GM18909 (cell line): ENCODE results near the gene KAZN.

Experiments
- ATAC-seq: cut with Tn5 transposase; IDR thresholded peaks from one replicate; pipeline ENCODE4 v1.9.1; 2021; ENCODE audit warnings: mild to moderate bottlenecking; ENCODE audit not compliant: unreplicated experiment, poor library complexity

Gene KAZN

DNA sequence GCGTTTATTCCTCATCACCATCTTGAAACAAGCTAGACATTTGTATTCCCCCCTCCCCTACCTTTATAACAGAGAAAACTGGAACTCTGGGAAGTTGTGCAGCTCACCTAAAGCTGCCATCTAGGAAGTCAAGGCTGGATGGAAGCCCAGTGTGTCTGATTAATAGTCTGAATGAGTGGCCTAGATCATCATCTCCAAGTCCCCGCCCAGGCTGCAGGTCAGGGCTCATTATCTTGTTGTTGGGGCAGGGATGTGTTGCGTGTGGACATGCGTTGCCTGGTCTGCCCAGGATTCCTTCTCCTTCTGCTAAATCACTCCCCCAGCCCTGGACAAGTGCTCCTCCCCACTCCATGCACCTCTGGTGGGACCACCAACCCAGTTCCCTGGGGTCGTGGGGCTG, 14.7 kb upstream of the KAZN start:
- no peak for ATAC-seq

DNA sequence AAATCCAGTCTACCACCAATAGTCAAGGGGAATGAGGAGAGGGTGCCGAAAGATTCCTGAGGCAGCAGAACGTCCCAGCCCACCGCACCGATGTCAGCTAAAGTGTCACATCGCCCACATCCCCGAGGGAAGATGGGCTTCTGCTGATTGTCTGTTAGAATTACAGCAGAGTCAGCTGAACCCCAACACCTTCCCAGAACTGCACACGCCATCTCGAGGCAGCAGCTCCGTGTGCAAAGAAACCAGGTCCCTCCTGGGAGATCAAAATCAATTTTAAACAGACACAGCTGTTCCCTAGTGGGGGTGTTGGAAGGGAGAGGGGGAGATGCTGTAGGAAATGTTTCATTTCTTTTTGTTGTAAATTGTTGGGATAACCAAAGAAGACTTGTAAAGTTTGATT, 12.8 kb upstream of the KAZN start:
- ATAC-seq: no peak

DNA sequence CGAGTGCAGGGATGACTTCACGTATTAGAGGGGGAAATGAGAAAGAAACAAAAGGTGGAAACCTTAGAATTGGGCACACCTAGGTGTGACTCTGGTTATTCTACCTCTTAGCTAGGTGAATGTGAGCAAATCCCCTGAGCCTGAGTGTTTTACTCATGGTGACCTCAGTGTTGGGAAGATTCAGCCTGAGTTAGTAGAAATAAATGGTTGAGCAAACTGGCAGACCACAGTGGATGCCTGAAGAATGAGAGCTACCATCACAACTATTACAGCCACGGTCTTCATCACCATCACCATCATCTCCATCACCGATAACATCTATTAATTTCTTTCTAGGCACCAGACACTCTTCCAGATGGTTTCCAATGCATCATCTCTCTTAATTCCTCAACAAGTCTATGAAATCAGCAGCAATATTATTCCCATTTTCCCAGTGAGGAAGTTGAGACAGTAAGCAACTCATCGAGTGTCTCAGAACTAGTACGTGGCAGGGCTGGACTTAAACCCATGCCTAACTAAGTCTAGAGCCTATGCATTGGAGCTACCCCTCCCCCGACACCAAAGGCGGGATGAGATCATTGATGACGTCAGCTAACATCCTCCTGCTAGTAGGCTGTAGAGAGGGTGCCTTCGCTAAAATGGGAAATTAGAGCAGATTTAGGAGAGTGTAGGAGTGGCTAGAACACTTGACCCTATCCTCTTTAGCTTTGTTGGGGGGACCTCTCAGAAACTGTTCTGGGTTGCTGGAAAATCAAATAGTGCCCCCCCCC, 7.9 kb upstream of the KAZN start:
- ATAC-seq: no peak

DNA sequence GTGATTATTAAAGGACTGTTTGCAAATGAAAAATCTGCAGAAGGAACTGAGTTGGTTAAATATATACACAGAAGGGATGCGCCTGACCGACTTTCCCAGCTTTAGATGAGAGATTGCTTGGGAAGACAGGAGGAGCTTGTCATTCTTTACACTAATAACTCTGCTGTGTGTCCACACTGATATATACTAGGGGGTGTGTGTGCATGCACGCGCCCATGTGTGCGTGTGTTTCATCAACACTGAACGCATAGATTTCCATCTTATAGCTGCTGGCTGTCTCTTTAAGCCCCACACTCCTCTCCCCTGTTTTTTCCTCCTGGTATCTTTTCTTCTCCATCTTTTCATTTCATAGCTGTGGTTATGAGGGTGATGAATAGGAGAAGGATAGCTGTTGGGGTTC, 6.9 kb upstream of the KAZN start:
- no peak for ATAC-seq

DNA sequence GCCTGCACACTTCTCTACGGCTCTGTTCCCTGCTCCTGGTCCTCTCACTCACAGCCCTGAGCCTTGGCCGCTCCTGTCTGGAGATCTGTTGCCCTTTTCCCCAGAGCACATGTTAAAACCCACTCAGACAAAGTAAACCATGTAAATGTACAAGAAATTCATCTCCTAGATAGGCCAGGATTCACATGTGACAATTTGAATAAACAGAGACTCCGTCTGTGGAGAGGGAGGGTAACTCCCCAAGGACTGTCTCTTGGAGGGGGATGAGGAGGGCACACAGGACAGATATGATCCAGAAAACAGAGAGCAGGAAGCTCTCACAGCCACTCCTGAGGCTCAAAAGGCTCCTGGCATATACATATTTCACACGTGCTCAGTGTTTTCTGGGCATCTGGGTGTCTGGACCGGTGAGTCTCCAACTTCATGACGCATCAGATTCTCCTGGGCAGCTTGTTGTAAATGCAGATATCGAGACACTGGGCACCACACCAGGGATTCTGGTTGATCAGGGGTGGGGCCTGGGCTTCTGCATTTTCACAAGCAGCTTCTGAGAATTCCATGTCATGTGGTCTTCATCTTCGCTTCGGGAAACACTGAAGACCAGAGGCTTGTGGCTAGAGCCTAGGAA, 6.4 kb upstream of the KAZN start:
- ATAC-seq: no peak

DNA sequence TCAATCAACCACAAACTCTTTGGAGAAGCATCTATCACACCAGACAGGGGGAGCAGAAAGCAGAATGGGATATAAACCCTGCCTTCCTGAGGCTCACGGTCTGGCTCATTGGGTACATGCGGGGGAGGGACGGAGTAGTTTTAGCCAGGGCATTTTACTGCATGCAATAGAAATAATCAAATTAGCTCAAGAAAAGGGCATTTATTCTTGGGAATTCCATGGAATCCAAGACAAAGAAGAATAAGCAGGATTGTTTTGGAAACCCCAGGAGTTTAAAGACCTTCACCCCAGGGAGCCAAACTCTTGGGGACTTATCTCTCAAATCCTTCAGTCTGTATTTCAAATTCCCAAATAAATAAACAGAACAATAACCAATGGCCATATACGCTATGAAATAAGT, 5.2 kb upstream of the KAZN start:
- ATAC-seq: no peak

DNA sequence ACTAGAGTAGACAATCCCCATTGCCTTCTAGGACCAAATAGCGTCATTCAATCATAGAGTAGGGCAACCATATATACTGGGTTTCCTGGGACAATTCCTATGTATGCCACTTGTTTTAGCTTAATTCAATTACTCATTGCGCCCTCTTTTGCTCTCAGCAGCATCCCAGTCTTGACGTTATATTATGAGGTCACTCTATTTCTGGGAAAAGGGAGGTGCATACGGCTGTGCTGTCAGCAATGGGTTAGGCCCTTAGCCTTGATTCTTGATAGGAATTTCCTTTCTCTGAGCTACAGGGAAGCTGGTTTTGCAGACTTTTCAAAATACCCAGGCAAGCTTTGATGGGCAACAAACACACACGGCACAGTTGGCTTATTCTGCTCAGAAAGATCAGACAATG, 4.4 kb upstream of the KAZN start:
- no peak for ATAC-seq

DNA sequence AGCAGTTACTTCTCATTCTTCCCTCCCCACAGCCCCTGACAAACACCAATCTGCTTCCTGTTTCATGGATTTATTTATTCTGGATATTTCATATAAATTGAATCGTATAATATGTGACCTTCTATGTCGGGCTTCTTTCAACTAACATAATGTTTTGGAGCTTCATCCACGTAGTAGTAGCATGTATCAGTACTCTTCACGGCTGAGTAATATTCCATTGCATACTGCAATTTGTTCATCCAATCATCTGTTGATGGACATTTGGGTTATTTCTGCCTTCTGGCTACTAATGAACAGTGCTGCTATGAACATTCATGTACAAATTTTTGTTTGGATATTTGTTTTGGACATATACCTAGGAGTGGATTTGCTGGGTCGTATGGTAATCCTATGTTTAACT, 1.9 kb upstream of the KAZN start:
- ATAC-seq: no peak

DNA sequence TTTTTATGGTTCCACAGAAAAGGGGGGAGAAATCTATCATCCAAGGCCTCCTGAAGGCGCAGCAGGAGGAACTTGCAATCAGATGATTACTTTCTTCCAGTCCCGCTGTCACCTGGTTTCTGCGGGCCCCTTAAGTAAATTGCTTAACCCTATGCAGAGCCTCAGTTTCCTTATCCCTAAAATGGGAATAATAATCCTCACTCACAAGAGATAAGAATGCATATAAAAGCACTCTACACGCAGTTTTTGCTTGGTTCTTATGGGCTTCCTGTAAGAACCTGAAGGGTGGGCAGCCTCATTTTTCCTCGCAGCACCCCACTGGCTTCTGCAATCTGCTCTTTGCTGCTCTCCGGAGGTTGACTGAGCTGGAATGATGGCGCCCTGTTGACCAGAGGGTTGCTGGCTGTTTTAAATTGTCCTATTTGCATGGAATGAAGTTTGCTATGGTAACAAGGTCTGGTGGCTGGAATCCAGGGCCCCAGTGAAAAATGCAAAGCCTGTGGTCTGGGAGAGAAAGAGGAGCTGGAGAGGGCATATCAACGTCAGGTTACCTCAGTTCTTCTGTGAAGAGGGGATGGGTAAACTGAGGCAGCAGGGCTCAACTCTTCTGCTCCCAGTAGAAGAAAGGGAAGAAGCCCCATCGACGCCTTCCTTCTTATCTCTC, 1.0 kb upstream of the KAZN start:
- no peak for ATAC-seq

DNA sequence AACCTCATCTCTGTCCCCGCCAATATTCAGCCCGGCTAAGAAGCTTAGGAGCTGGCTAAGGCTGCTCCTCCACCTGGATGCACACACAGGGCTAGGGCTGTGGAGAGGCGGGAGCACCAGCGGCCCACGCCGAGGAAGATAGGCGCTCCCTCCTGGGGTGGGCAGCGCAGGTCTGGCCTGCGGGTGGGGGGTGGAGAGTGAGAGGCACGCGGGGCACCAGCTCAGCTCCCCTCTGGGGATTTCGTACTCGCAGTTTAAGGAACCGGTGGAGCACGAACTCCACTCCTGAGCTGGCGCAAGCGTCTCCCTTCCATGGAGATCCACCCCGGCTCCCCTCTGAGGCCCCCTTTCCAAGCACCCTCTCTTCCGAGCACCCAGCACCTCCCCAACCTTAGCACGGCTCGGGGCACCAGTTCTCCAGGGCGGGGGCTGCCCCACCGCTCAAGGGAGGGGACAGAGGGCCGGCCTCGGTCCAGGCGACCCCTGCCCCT, 433 bp upstream of the KAZN start:
- ATAC-seq: no peak

DNA sequence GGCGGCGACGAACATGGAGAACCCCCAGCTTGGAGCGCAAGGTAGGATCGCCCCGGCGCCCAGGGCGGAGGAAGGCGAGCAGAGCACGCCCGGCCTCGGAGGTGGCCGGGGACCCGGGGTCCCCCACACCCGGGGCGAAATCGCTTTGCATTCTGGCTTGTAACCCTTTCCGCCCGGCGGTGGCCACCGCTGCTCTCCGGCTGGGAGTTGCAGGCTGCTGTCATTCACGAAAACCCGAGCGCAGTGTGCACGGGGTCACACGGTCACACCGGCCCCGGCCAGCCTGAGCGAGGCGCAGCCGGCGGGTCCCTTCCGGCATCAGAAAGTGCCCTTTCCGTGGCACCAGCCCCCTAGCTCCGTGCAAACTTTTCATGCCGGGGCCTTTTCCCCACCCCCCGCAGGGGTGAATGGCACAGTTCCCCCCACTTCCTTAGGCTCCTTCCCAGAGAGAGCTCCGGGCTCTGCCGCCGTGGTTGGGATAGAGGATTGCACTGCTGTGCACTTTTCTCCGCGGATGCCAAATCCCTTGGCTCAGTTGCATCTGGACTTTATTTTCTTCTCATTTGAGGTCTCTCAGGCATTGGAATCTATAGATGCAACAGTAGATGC, 802 bp downstream of the KAZN start:
- ATAC-seq: no peak

DNA sequence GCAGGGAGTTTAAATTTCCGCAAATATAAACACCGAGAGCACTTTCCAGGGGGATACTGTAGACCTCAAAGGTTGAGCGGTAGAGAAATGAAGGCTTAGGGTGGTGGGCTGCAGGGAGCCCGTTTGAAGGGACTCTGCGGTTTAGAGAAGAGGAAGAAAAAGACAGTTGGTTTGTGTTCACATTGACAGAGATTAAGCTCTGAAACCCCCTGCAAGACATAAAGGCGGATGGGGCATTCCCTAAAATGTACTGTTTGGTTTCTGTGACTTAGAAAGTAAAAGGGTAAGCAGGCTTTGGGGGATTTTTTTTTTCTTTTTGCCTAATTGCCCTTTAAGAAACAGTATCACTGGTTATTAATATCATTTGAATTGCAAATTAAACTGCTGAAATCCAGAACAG, 1.3 kb downstream of the KAZN start:
- ATAC-seq: no peak

DNA sequence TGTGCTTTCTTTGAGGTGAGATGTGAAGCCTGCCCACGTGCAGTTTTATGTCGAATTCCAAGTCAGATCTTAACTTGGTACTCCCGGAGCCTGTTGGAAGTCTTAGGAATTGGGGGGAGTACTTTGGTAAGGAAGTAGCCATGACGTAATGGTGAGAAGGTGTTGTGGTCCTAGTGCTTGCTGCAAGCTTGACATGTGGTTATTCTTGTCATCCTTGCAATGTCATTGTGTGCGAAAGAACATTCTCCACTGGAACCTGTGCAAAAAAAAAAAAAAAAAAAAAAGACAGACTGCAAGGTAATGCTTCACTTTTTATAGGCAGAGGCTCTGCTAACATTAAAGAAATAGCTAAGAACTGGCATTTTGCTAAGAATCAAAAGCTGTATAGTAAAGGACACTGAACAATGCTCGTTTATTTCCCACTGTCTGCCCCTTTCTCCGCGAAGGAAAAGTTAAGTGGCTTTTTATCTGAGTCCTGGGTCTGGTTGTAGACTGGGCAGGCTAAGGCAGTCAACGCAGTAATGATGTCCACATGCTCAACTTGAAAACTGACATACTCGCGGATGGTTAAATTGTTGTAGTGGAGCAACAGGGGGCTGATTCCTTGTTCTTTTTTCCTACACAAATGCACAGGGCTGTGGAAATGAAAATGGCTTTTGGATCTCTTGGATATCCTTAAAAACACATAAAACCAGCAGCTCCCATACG, 2.1 kb downstream of the KAZN start:
- no peak for ATAC-seq

DNA sequence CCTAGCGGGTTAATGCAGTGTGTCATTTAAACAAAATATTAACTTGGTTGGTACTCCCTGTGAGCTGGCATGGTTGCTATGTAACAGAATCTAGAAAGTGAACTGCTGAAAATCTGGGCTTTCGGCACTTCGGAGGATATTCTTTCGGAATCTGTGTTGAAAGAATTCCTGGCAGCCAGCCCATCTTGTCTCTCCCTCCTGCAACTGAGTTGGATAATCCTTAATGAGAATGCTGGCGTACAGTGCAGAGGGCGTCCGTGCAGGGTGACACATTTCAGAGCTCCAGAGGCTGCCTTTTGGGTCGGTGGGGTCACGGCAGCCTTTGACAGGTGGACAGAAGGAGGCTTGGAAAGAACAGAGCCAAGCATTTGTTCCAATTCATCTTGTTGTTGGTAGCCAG, 3.7 kb downstream of the KAZN start:
- ATAC-seq: no peak

DNA sequence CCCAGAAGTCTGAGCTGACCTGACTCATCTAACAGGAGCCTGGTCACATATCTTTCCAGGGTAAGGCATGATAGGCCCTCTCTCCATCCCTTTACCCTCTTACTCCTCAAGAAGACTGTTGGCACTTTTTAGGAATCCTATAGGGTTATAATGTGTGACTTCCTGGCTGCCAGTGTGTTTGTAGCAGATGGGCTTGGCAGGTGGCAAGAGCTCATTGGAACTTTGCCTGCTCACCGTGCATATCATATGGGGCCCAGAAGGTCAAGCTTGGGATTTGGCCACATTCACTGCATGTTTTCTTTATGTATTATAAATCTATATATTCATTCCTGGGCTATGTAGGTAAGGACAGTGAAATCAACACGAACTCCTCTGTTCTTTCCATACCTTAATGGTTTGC, 5.2 kb downstream of the KAZN start:
- ATAC-seq: no peak

DNA sequence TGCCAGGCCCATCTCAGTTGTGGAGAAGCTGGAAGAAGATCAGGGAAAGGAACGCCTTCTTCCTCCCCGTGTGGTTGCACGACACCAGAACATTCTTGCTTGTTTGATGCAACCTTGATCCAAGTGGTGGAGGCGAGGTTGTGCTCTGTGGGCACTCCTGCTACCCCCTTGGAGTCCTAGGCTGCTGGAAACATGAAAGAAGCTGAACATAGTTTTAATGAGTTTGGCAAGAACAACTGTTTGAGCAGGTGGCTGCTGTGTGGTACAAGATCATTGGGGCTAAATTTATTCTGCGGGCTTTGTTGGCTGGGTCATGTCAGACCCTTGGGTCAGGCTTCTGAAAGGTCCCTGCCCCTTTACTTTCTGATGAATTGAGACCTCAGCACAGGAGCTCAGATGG, 5.9 kb downstream of the KAZN start:
- ATAC-seq: no peak

DNA sequence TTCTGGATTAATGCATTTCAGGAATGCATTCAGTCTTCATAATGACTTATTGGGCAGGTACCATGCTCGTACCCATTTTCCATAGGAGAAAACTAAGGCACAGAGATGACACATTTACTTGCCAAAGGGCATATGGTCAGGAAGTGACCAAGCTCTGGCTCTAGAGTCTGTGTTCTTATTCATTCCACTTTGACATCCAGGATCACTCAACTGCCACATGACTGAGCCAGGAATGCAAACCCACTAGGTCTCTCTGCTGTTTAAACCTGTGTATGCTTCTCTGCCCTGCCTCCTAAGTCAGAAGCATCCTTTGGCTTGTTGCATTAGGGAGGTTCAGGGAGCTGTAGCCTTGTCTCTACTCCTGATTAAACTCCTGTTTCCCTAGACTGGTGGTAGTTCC, 7.5 kb downstream of the KAZN start:
- ATAC-seq: no peak

DNA sequence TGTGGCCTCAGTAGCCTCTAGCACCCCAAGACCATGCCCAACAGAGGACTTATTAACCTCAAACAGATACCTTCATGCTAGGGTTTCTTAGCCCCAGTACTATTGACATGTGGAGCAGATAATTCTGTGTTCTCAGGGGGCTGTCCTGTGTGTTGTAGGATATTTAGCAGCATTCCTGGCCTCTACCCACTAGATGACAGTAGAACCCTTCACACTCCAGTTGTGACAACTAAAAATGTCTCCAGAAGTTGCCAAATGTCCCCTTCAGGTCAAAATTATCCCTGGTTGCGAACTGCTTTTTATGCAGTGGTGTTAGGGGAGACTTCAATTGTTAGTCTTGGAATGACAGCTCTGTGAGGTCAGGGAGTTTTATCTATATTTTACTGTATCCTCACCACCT, 8.1 kb downstream of the KAZN start:
- ATAC-seq: no peak

DNA sequence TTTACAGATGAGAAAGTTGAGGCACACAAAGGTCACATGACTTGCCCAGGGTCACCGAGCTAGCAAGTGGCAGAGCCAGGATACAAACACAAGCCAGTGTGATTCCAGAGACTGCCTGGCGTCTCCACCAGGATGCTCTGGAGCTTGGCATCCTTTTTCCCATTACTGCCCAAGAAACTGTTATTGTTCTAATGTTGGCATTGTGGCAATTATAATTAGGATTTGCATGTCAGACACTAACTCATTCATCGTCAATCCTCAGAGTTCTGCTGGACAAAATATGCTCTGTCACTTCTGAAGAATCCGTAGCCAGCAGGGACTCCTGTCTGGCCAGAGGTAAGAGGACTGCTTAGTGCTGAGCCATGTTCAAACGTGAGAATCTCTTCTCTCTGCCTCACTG, 8.8 kb downstream of the KAZN start:
- no peak for ATAC-seq

DNA sequence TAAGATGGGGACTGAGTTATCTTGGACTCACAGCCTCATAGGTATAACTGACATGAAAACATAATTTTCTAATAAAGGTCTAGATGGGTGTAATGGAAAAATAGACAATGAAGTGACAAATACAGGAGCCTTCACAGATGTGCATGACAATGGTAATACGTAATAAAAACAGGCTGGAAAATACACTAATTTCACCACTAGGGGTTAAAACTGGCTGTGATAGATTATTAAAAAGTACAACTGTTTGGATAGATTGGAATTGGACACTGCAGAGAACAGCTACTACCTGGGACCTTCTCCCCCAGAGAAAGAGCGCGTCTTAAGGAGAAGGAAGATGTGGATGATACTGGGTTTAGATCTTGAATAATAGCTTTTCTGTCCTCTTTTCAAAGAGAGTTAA, 9.8 kb downstream of the KAZN start:
- ATAC-seq: no peak

DNA sequence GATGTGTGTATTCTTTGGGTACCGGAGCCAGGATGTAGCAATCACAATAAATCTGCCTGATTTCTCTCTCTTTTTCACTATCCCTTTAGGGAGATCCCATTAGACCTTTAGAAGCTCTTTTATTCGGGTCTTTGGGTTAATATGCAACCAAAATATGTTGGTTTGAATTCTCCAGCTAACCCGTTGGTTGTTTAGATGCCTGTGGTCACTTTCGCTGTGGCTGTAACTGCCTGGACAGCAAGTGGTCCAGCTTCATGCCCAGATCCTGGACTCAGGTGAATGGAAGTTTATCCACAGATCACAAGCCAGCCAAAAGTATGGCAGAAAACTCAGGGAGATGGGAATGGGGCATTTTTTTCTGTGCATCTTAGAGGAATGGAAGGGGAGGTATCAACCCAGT, 12.3 kb downstream of the KAZN start:
- no peak for ATAC-seq
